GM21423 (cell line): Measurements from ENCODE around the gene CDH12.
"Not testable (repeated sequence)": the region's sequence is repeated elsewhere in the genome, so short reads cannot be mapped to it uniquely, and the experiment has no call there.

Experiments used
- ATAC-seq: cut with Tn5 transposase; IDR thresholded peaks from one replicate; pipeline ENCODE4 v1.9.1; 2021; ENCODE audit warnings: mild to moderate bottlenecking, moderate library complexity; ENCODE audit not compliant: unreplicated experiment

CDH12 gene

GRCh38 chr5:22053195-22053594 lies 799.9 kb downstream of the CDH12 start:
- no peak for ATAC-seq

DNA sequence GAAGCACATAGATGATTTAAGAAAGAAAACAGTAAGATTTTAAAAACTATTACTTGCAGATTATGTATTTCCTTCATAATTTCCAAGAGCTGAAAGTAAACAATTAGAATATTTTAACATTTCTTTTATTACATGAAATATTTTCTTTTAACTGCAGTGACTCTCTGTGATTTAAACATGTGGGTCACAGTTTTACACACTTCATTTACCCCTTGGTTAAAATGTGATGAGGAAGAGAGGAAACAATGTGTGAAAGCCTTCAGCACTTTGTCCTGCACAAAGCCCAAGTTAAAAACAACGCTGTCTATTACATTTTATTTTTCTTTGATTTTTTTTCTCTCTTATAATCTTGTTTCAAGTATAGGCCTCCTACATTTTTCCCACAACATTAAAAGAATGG lies 801.3 kb downstream of the CDH12 start:
- no peak for ATAC-seq

DNA sequence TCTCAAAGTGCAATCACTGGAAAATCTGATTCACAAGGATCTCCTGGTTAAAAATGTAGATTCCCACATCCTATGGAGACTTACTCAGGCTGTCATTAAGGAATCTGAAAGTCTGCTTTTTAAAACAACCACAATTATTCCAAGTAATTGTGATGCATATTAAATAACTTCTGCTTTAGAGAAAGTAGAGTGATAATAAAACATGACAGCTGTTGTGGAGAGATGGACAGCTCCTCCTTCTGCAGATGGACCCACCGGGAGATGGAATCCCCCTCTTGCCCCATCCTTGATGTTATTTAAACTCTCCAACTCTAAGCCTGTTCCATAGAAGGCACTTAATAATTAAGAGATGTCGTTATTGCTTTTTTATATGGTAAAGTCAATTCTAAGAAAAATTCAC lies 802.2 kb downstream of the CDH12 start:
- ATAC-seq, result no peak

GRCh38 chr5:22044229-22044628 lies 808.9 kb downstream of the CDH12 start:
- ATAC-seq, result no peak

GRCh38 chr5:22036061-22036460 lies 817.1 kb downstream of the CDH12 start:
- ATAC-seq, result no peak

GRCh38 chr5:22033066-22033465 lies 820.1 kb downstream of the CDH12 start:
- no peak for ATAC-seq

GRCh38 chr5:22023784-22024183 lies 829.4 kb downstream of the CDH12 start:
- ATAC-seq, result no peak

DNA sequence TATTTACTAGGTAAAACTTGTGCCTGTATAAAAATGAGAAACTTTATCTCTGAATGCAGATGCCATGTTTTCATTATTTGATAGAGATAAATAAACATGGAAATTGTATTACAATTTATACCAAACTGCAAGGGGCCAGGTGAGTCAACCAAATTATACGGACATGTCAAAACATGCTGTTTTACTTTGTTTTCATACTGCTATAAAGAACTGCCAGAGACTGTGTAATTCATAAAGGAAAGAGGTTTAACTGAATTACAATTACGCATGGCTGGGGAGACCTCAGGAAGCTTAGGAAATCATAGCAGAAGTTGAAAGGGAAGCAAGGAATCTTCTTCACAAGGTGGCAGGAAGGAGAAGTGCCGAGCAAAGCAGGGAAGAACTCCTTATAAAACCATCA lies 840.3 kb downstream of the CDH12 start:
- not testable (repeated sequence) for ATAC-seq

DNA sequence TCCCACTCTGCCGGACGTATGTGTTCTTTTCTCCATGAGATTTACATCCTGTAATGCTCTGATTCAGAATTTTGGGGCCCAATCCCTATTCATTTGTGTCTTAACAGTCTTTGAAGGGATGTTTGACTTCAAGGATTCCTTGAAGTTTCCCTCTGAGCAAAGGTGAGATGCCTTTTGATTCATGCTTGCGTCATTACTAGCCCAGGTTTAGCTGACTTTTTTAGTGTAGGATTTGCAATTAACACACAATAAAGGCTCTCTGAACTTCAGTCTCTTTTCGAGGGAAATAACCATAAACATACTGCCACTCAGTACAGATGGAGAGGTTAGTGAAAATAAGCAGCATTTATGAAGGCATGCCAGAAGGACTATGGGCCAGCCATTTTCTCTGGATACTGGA lies 842.3 kb downstream of the CDH12 start:
- not testable (repeated sequence) for ATAC-seq

DNA sequence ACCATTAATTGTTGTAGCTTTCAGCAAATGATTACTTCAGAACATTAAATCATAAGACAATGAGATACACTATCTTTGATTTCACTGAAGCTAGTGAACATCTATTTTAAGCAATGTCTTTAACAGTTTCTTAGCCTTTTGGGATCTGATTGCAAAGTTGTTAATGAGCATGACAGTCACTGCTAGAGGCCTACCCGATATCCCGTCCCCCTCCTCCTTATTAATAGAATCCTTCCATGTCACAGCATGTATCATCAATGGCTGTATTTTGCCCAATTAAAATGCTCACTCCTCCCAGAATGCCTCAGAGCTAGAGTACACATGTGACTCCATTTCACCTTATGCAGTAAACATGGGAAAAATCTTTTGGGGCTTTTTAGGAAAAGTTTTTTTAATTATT lies 852.0 kb downstream of the CDH12 start:
- ATAC-seq, result not testable (repeated sequence)

DNA sequence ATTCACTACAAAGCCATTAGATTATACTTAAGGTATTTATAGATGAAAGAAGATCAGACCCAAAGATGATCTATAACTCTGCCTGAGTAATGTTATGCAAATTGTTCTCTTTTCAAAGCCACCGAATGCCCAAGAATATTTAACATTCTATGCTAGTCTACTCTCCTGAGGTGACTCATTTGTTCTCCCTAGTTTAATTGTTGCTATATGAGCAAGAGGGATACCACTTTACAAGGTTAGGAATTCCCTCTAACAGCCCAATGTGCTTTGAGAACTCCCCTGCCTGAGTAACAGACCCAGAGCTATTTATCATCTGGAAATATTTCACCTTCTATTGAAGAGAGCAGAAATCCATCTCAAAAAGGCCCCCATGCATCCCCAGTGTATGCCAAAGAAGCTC lies 867.3 kb downstream of the CDH12 start:
- not testable (repeated sequence) for ATAC-seq

GRCh38 chr5:21951571-21951970 lies 901.6 kb downstream of the CDH12 start:
- not testable (repeated sequence) for ATAC-seq

DNA sequence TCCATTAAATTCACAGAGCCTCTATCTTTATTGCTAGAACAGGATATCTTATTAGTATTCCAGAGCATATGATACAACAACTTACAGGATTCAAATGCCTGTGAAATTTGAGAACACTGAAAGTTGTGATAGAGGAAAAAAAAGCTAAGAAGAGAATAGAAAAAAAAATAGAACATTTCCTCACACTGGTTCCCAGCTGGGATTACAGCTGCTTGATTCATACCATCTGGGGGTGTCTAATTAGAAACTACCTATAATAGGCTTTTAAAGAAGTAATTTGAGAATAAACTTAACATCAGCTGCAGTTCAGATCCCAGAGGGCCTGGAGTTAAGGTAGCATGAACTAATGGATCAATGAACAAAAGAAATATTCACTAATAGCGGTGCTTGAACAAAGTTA lies 922.0 kb downstream of the CDH12 start:
- ATAC-seq, result no peak

- peak; percentile 99 for ATAC-seq
Observed at GRCh38 chr5:21919414-21920022, 933.6 kb downstream of the CDH12 start.

GRCh38 chr5:21918451-21918850 lies 934.7 kb downstream of the CDH12 start:
- ATAC-seq, result no peak

GRCh38 chr5:21910731-21911130 lies 942.4 kb downstream of the CDH12 start:
- ATAC-seq, result no peak

GRCh38 chr5:21895766-21896350 lies 957.3 kb downstream of the CDH12 start:
- ATAC-seq, result no peak

DNA sequence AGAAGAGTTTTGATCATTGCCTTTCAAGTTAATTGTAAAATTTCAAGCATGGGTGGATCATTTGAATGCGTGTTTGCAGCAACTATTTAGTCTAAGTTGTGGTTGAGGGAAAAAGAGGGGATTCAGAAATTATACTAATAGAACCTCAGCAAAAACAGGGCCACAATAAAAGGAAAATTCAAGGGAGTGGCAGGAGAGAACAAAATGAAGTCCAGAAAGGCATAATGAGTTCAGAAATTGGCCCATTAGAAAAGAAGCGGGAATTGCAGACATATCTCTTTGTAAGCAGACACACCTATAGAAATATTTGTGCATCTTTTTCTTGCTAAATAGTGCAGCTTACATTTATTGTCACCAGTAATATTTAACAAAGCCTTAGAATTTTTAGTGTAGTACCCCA lies 960.0 kb downstream of the CDH12 start:
- ATAC-seq, result no peak

GRCh38 chr5:21889581-21889980 lies 963.6 kb downstream of the CDH12 start:
- ATAC-seq, result no peak

DNA sequence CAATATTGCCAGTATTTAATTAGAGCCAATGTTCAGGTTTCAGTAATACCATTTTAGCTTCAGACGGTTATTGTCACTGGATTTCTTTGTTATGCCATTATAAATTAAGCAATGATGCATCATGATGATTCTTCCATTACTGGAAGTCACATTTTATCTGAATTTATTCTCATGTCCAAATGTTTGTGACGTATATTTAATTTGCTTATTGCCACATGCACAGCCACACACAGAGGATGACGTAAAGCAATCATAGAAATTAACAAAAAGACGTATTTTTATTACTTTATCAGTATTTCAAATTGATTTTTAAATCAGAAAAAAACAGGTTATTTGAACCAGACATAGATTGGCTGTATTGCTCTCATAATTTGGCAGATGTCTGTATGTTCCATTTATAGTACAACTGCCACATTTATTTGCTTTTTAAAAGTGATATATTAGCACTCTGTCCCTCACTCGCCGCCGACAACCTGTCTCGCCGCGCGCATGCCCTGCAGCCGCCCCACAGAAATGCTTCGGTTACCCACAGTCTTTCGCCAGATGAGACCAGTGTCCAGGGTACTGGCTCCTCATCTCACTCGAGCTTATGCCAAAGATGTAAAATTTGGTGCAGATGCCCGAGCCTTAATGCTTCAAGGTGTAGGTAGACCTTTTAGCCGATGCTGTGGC lies 970.9 kb downstream of the CDH12 start:
- ATAC-seq, result no peak

- ATAC-seq, result no peak
Observed at GRCh38 chr5:21880164-21880563, 973.0 kb downstream of the CDH12 start.

DNA sequence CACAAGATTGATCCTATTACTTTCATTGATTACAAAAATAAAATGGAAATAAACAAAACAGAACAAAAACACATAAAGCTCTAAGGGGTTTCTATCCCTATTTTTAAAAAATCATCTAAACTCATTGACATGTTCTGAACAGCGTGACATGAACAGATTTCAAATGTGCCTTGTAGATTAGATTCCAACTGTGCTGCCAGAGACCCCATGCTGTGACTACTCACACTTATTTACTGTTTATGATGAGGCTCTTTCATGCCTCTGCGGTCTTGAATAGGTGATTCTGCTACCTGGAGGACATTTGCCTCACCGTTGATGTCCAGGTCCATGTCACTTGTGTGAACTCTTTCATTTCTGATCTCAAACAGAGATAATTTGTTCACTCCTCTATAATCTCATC lies 990.2 kb downstream of the CDH12 start:
- no peak for ATAC-seq
